Activated T-cell treated with anti-CD3 and anti-CD28 coated beads, Interleukin-2, amount 50 U/mL, for 1 hour (primary cell): ENCODE data around the gene CAPZB.

ENCODE experiments used
- DNase-seq: peaks from one replicate; pipeline ENCODE4 v3.0.0-alpha.2; 2020

CAPZB gene

GRCh38 chr1:19342894-19343616 lies 142.3 kb downstream of the CAPZB start:
- no peak for DNase-seq

GRCh38 chr1:19342062-19342750 lies 143.1 kb downstream of the CAPZB start:
- no peak for DNase-seq

GRCh38 chr1:19341201-19342061 lies 143.9 kb downstream of the CAPZB start:
- DNase-seq, result peak; percentile 82

GRCh38 chr1:19340387-19340937 lies 144.9 kb downstream of the CAPZB start:
- DNase-seq, result no peak

- no peak for DNase-seq
These were observed 146.0 kb downstream of the CAPZB start for GRCh38 chr1:19339214-19339861.

- DNase-seq, result no peak
These were observed 147.0 kb downstream of the CAPZB start for GRCh38 chr1:19338323-19338762.

- no peak for DNase-seq
These were observed 148.1 kb downstream of the CAPZB start for GRCh38 chr1:19337289-19337688.

GRCh38 chr1:19336543-19336942 lies 148.8 kb downstream of the CAPZB start:
- DNase-seq, result no peak

GRCh38 chr1:19333587-19334354 lies 151.6 kb downstream of the CAPZB start:
- no peak for DNase-seq

GRCh38 chr1:19332832-19333231 lies 152.5 kb downstream of the CAPZB start:
- no peak for DNase-seq

- no peak for DNase-seq
These were observed 154.0 kb downstream of the CAPZB start for GRCh38 chr1:19331262-19331878.

- no peak for DNase-seq
These were observed 154.7 kb downstream of the CAPZB start for GRCh38 chr1:19330449-19331135.

- DNase-seq, result no peak
These were observed 155.7 kb downstream of the CAPZB start for GRCh38 chr1:19329611-19330010.

- no peak for DNase-seq
These were observed 156.2 kb downstream of the CAPZB start for GRCh38 chr1:19329188-19329587.

- DNase-seq, result no peak
These were observed 156.9 kb downstream of the CAPZB start for GRCh38 chr1:19328486-19328885.

GRCh38 chr1:19327736-19328135 lies 157.6 kb downstream of the CAPZB start:
- DNase-seq, result no peak

GRCh38 chr1:19327301-19327700 lies 158.0 kb downstream of the CAPZB start:
- no peak for DNase-seq

GRCh38 chr1:19326748-19327065 lies 158.6 kb downstream of the CAPZB start:
- no peak for DNase-seq

- no peak for DNase-seq
These were observed 159.2 kb downstream of the CAPZB start for GRCh38 chr1:19325958-19326747.

- no peak for DNase-seq
These were observed 159.9 kb downstream of the CAPZB start for GRCh38 chr1:19325368-19325957.
